ENCODE results near the gene GPC4. TPM values are rescaled to one million over a fixed set of nuclear protein-coding genes. Genes with fewer than 3 reads are reported as not detected.

The GPC4 gene
- total RNA-seq, result 1 to 10 TPM; 3.8 to 5.8 TPM

GRCh38 chrX:133415276-133416105, at the start of gene GPC4:
Gene GPC4, minus strand, starts transcription at chrX:133415489. Its CDS starts 524 bp downstream, at chrX:133414965.
- H3K36me3 ChIP-seq, result no peaks in the 10 kb centered on the region
- peak within 1 kb of the TSS; percentile 69 to 77 for H3K27ac ChIP-seq
- DNase-seq (ENCODE audit: low spot score), result no peak
- no peak for TF ChIP-seq CTCF (IDR thresholded peaks at IDR 0.05)
- peaks cover 0 to 6% of the 10 kb centered on the region in 2 donors for H3K4me1 ChIP-seq
- no peaks in the 10 kb centered on the region for H3K27me3 ChIP-seq
- H3K4me3 ChIP-seq, result peak within 1 kb of the TSS; percentile 57 to 63
- H3K9me3 ChIP-seq, result no peaks in the 10 kb centered on the region

GRCh38 chrX:133461231-133461630, 45.9 kb upstream of the GPC4 start:
- no peak overlapping the region for H3K27ac ChIP-seq
- no peak for DNase-seq (ENCODE audit: low spot score)
- no peaks in the 10 kb centered on the region for H3K27me3 ChIP-seq
- no peaks in the 10 kb centered on the region for H3K9me3 ChIP-seq
- TF ChIP-seq CTCF (IDR thresholded peaks at IDR 0.05), result no peak
- H3K4me1 ChIP-seq, result no peaks in the 10 kb centered on the region
- H3K4me3 ChIP-seq, result no peak overlapping the region
- no peaks in the 10 kb centered on the region for H3K36me3 ChIP-seq

- Histone ChIP-seq H3K27me3 (no peaks in the 10 kb centered on the region), H3K4me1 (no peaks in the 10 kb centered on the region), H3K9me3 (no peaks in the 10 kb centered on the region), H3K36me3 (no peaks in the 10 kb centered on the region), H3K27ac (no peak overlapping the region), H3K4me3 (no peak overlapping the region)
- no peak for TF ChIP-seq CTCF (IDR thresholded peaks at IDR 0.05)
- no peak for DNase-seq (ENCODE audit: low spot score)
These were observed 39.6 kb upstream of the GPC4 start for GRCh38 chrX:133454924-133455323.

- DNase-seq (ENCODE audit: low spot score), result no peak
- Histone ChIP-seq H3K4me1 (no peaks in the 10 kb centered on the region), H3K27me3 (no peaks in the 10 kb centered on the region), H3K4me3 (no peak overlapping the region), H3K9me3 (no peaks in the 10 kb centered on the region), H3K27ac (no peak overlapping the region), H3K36me3 (no peaks in the 10 kb centered on the region)
- no peak for TF ChIP-seq CTCF (IDR thresholded peaks at IDR 0.05)
These were observed 39.2 kb upstream of the GPC4 start for GRCh38 chrX:133454491-133454914.

GRCh38 chrX:133448512-133449076, 33.3 kb upstream of the GPC4 start:
- DNase-seq (ENCODE audit: low spot score), result no peak
- TF ChIP-seq CTCF (IDR thresholded peaks at IDR 0.05), result no peak
- Histone ChIP-seq H3K4me1 (no peaks in the 10 kb centered on the region), H3K36me3 (no peaks in the 10 kb centered on the region), H3K9me3 (no peaks in the 10 kb centered on the region), H3K4me3 (no peak overlapping the region), H3K27me3 (no peaks in the 10 kb centered on the region), H3K27ac (no peak overlapping the region)

All from right atrium auricular region (tissue), 2 donors.